Thyroid gland (tissue), 4 donors: ENCODE measurements around the gene DDX23. TPM values are rescaled to one million over a fixed set of nuclear protein-coding genes. Genes with fewer than 3 reads are reported as not detected.

ENCODE experiments used
- DNase-seq, 2 donors: peaks; one replicate each; pipeline ENCODE4 v3.0.0-alpha.2; 2019
- H3K27ac ChIP-seq, 3 donors: fragments of 200-600 bp; sonication (generic); 1 replicate in 2 of 3; 2 replicates in 1 of 3; pipeline ENCODE4 v1.5.1; 2016 to 2019; ENCODE audit warnings: mild to moderate bottlenecking in 1 of 3, moderate library complexity in 1 of 3
- H3K27me3 ChIP-seq: fragments of 200-600 bp; sonication (generic); one replicate; pipeline ENCODE4 v1.5.1; 2019
- H3K36me3 ChIP-seq, 2 donors: fragments of 200-600 bp; sonication (generic); one replicate each; pipeline ENCODE4 v1.5.1; 2016 to 2019
- H3K4me1 ChIP-seq, 2 donors: fragments of 200-600 bp; sonication (generic); one replicate each; pipeline ENCODE4 v1.5.1; 2017 to 2019
- H3K4me3 ChIP-seq, 3 donors: fragments of 200-600 bp; sonication (generic); replicated peaks in 1 of 3; 1 replicate in 2 of 3; 2 replicates in 1 of 3; pipeline ENCODE4 v1.5.1; 2016; ENCODE audit warnings: mild to moderate bottlenecking in 1 of 3
- H3K9me3 ChIP-seq: fragments of 200-600 bp; sonication (generic); one replicate; pipeline ENCODE4 v1.5.1; 2017
- POLR2A ChIP-seq, 2 donors: fragments of 450-650 bp; IDR thresholded peaks; one replicate each; pipeline ENCODE4 v1.6.1; 2017; ENCODE audit warnings: antibody characterized with exemption in 2 of 2, mild to moderate bottlenecking in 2 of 2, moderate library complexity in 1 of 2
- WGBS, 2 donors: methylation state at CpG; one replicate each; pipeline ENCODE4 v1.1.5; 2017; 5-methylcytosine and 5-hydroxymethylcytosine counted together
- intact Hi-C: fragments of 100-400 bp; cut with DNase I; formaldehyde crosslinking; loops from one replicate; pipeline ENCODE4 v1.15.1; 2023
- total RNA-seq, 4 donors: library from RNA; depleted of rRNA; stranded (reverse); fragments of >200 nt; gene quantifications; one replicate each; pipeline ENCODE4 v1.2.3, GENCODE V29; 2016
- TF ChIP-seq, protein P1 (sequence below), 6 experiments: fragments of 200-600 bp in 3 of 6; fragments of 450-650 bp in 3 of 6; sonication (generic) in 3 of 6; IDR thresholded peaks; one replicate each; pipeline ENCODE4 v1.5.1; 2016 to 2019; ENCODE audit warnings: antibody characterized with exemption in 6 of 6, mild to moderate bottlenecking in 2 of 6, inconsistent platforms in 1 of 6, moderate library complexity in 1 of 6

The DDX23 gene
- total RNA-seq, 4 donors from 2014 or later: 59.4 to 88.2 (median 70.9) TPM

DNA sequence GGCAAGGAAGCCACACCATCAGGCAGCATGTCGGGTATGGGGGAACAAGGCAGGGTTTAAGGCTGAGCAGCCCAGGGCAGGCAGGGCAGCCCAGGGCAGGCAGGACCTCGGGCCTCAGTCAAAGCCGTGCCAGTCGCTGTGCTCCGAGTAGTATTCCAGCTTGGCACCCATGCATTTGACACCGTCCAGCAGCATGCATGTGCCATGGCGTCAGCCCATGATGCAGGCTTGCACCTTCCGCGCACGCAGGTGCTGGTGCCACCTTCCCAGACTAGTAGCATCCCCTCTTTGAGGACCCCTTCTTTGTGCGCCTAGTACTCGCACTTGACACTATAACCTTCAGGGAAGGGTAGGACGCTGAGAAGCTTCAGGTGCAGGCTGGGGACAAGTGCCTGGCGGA is 51.5 kb downstream of the DDX23 start:
- H3K36me3 ChIP-seq: no peaks in the 10 kb centered on the region
- no peak overlapping the region for H3K27ac ChIP-seq
- TF ChIP-seq POLR2A (IDR thresholded peaks at IDR 0.05): no peak
- TF ChIP-seq, protein P1, sequence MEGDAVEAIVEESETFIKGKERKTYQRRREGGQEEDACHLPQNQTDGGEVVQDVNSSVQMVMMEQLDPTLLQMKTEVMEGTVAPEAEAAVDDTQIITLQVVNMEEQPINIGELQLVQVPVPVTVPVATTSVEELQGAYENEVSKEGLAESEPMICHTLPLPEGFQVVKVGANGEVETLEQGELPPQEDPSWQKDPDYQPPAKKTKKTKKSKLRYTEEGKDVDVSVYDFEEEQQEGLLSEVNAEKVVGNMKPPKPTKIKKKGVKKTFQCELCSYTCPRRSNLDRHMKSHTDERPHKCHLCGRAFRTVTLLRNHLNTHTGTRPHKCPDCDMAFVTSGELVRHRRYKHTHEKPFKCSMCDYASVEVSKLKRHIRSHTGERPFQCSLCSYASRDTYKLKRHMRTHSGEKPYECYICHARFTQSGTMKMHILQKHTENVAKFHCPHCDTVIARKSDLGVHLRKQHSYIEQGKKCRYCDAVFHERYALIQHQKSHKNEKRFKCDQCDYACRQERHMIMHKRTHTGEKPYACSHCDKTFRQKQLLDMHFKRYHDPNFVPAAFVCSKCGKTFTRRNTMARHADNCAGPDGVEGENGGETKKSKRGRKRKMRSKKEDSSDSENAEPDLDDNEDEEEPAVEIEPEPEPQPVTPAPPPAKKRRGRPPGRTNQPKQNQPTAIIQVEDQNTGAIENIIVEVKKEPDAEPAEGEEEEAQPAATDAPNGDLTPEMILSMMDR (IDR thresholded peaks at IDR 0.05): no peak
- DNase-seq: no peak
- H3K27me3 ChIP-seq: no peaks in the 10 kb centered on the region
- no peak overlapping the region for H3K4me3 ChIP-seq
- intact Hi-C loops: no loop called here
- no peaks in the 10 kb centered on the region for H3K9me3 ChIP-seq
- H3K4me1 ChIP-seq: peaks cover 0 to 3% of the 10 kb centered on the region in 2 donors
- WGBS, 2 donors: 75 to 86% methylated on average over 6 to 14 of the region's 14 CpGs

DNA sequence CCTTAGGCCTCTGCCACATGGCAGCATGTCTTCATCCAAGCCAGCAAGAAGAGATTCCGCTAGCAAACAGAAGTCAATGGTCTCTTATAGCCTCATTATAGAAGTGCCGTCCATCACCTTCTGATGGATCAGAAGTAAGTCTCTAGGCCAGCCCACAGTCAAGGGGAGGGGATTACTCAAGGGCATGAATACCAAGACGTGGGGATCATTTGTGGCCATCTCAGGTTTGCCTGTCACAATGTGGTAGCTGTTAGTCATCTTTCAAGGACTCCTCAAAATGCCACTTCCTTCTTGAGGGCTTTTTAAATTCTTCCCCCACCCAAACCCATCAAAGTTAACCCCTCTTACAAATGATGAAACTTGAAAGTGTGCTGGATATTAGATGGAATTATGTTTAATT is 55.0 kb downstream of the DDX23 start:
- 69 to 83% methylated on average over 3 of the region's 3 CpGs for WGBS, 2 donors
- intact Hi-C loops: no loop called here

DNA sequence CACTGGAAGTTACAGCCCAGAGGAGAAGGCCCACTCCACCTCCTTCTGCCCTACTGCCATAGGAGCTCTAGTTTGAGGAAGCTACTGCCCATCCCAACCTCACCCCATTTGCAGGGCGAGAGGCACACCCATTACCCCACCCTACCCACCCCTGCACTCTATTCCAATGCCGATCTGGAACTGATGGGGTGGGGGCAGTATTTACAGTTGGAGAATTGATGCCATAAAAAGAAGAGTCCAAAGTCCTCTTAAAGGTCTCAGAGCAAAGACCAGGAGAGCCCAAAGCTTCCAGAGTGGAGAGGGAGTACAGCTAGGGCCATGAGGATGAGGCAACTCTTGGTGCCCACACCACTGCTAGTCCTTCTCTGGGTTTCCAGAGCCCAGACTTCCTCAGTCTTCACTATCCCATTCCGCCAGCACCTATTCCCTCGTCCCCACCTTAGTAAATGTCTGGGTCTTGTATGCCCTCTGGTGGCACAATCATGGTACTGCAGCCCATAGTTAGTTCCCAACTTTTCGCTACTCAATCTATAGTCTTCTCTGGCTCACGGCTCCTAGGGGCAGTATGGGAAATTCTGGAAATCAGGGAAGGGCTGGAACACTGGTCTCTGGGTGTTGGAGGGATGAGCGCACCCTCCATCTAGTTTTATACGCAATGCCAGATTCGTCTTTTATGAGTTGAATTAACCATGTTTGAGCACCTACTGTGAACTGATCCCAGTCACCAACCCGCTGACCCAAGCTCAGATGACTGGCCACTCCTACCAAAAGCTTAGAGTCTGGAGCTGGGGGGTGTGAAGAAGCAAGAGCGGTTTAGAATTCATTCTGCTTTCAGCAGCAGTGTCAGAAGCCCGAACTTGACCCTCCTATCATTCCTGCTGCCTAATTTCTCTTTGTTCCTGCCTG is 56.2 kb downstream of the DDX23 start:
- intact Hi-C loops: loop anchor here (2.0 kb wide), 1 partner anchor 41 kb away; no protein-coding TSS in a partner anchor
- peak; percentile 72 to 74 for DNase-seq
- no peak for TF ChIP-seq POLR2A (IDR thresholded peaks at IDR 0.05)
- TF ChIP-seq, protein P1 (IDR thresholded peaks at IDR 0.05): peak; percentile 87 to 98 (median 92)
- WGBS, 2 donors: 24 to 26% methylated on average over 12 of the region's 12 CpGs
- H3K4me3 ChIP-seq: no peak overlapping the region
- H3K36me3 ChIP-seq: no peaks in the 10 kb centered on the region
- peaks cover 0 to 3% of the 10 kb centered on the region in 2 donors for H3K4me1 ChIP-seq
- no peak overlapping the region for H3K27ac ChIP-seq
- no peaks in the 10 kb centered on the region for H3K9me3 ChIP-seq
- no peaks in the 10 kb centered on the region for H3K27me3 ChIP-seq

More for the DNA sequence above, 55.0 kb downstream of the DDX23 start:
- no peaks in the 10 kb centered on the region for H3K9me3 ChIP-seq
- no peak overlapping the region for H3K27ac ChIP-seq
- peaks cover 0 to 3% of the 10 kb centered on the region in 2 donors for H3K4me1 ChIP-seq
- DNase-seq: no peak
- no peak for TF ChIP-seq POLR2A (IDR thresholded peaks at IDR 0.05)
- TF ChIP-seq, protein P1 (IDR thresholded peaks at IDR 0.05): no peak
- no peaks in the 10 kb centered on the region for H3K27me3 ChIP-seq
- H3K4me3 ChIP-seq: no peak overlapping the region
- H3K36me3 ChIP-seq: no peaks in the 10 kb centered on the region

DNA sequence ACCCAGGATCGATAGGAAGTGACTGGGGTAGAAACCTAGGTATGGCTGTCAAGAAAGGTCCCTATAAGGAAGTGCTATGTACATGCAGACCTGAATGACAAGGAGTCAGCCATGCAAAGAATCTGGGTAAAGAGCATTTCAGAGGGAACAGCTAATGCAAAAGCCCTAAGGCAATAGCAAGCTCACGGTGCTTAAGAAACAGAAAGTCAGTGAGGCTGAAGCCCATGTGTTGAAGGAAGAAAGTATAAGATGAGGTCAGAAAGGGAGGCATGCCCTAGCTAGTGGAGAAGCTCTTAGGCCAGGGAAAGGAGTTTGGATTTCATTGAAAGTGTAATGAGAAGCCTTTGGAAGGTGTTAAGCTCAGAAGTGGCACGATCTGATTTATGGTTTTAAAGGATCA is 57.1 kb downstream of the DDX23 start:
- TF ChIP-seq, protein P1 (IDR thresholded peaks at IDR 0.05): no peak
- TF ChIP-seq POLR2A (IDR thresholded peaks at IDR 0.05): no peak
- Histone ChIP-seq H3K9me3 (no peaks in the 10 kb centered on the region), H3K27ac (no peak overlapping the region), H3K4me1 (peaks cover 2 to 7% of the 10 kb centered on the region in 2 donors), H3K27me3 (no peaks in the 10 kb centered on the region), H3K36me3 (no peaks in the 10 kb centered on the region), H3K4me3 (no peak overlapping the region)
- no peak for DNase-seq
- intact Hi-C loops: loop anchor here (2.0 kb wide), 1 partner anchor 40 kb away; no protein-coding TSS in a partner anchor
- WGBS, 2 donors: 74 to 80% methylated on average over 3 of the region's 3 CpGs

DNA sequence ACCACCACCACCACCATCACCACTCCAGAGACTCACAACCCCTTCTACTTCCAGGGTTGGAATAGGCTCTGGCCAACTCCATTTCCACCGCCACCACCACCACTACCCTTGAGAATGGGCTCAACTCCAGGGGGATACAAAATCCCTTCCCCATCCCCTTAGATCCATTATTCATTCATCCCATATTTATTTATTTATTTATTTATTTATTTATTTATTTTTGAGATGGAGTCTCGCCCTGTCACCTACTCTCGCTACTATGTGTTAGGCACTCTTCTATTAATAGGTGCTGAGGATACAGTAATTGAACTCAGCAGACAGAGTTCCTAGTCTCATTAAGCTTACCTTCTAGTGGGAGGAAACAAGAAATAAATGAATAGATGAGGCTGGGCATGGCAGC is 58.3 kb downstream of the DDX23 start:
- TF ChIP-seq, protein P1 (IDR thresholded peaks at IDR 0.05): no peak
- no peak for TF ChIP-seq POLR2A (IDR thresholded peaks at IDR 0.05)
- Histone ChIP-seq H3K4me1 (peaks cover 6 to 10% of the 10 kb centered on the region in 2 donors), H3K36me3 (no peaks in the 10 kb centered on the region), H3K27ac (no peak overlapping the region), H3K9me3 (no peaks in the 10 kb centered on the region), H3K27me3 (no peaks in the 10 kb centered on the region), H3K4me3 (no peak overlapping the region)
- DNase-seq: no peak
- WGBS, 2 donors: 92 to 95% methylated on average over 3 of the region's 3 CpGs
- intact Hi-C loops: loop anchor here (2.0 kb wide), 1 partner anchor 39 kb away; no protein-coding TSS in a partner anchor
